DMS79 (cell line): ENCODE measurements around the gene PLK5.

ENCODE experiments used
- DNase-seq: peaks from one replicate; lab custom pipeline; 2025; lab: John Stamatoyannopoulos, UW

Gene PLK5

DNA sequence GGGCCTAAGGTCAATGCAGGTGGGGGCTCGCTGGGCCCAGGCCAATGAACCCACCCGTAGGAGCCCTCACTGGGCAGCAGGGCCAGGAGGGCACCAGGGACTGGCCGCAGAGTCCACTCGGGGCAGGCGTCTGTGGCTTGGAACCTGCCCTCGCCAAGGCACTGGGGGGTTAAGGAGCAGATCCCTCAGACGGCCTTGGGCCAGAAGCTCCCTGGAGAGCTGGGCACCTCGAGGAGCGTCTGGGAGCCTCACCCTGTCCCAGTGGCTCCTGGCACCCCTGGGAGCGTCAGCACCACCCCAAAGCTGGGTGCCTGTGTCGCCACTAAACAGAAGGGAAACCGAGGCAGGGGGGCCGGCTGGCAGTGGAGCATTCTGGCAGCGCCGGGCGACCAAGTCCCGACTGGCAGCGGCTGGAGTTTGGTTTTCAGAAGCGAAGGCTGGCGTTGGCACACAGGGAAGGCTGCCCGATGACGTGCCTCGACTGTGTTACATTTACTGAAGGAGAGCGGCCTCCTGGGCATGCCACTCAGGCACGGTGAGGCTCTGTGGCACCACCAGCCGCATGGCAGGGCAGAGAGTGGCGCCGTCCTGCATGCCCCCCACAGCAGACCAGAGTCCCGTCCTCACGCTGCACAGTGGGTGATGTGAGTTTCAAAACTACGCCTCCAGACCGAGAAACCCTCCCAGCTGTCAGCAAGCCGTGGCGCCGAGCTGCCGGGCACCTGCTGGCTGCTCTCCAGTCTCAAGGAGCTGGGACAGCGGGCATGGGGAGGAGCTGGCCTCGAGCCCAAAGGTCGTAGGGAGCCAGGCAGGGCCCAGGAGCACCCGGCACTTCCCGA is 53.4 kb downstream of the PLK5 start:
- DNase-seq, result peak; percentile 95

DNA sequence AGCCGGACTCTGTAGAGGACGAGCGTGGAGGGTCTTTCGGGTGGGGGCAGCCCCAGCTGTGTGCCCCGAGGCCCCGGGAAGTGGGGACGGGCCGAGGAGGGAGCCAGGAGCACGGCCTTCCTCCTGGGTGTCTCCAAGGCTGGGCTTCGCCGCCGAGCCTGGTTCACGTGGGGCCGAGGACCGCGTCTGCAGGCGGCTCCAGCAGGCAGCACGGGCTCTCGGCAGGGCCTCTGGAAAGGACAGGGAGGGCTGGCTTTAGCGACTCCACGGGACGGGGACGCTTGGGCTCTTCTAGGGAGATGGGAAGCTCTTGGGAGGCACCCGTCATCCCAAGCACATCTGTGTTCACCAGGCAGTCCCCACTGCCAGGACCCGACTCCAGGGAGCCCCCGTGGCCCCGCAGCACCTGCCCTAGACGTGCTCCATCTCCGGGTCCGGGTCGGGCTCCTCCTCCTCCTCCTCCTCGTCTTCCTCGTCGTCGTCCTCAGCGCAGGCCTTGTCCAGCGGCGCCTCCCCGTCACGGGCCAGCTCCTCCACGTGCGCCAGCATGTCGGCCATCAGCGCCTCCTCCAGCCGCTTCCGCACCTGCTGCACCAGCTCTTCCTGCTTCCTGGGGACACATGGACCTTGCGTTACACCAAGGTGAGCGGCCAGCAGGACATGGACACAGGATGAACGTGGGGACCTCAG is 54.2 kb downstream of the PLK5 start:
- peak; percentile 77 for DNase-seq

DNA sequence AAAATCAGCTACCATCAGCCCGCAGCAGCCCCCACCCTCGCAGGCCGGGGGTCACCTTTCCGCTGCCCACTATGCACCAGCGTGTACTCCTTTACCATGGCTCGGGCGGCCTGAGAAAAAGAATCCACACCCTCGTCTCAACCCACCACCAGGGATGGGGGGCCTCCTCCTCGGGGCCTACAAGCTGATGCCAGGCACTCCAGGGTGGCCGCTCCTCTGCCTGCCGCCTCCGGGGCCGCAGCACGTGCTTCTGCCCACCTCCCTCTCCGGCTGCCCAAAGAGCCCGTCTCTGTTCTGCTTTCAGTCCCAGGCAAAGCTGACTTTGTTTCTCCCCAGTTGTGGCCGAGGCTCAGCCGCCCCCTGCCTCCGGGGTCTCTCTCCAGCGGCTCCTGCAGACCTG is 55.3 kb downstream of the PLK5 start:
- no peak for DNase-seq

DNA sequence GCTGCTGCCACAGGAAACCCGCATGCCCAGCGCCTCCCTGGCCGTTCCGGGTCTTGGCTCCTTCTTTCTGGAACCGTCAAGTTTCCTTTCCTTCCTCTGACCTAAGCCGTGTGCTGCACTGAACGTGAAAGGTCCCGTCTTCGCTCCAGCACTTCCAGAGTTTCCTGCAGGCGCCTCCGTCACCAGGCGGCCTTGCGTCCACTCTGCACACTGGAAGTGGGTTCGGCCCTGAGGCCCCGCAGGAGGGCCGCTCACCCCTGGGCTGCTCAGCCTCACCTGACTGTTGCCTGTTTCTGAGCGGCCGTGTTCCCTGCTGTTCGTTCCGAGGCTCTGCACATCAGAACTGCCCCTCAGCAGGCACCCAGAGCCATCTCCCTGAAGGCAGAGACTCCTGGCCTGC is 56.5 kb downstream of the PLK5 start:
- no peak for DNase-seq

DNA sequence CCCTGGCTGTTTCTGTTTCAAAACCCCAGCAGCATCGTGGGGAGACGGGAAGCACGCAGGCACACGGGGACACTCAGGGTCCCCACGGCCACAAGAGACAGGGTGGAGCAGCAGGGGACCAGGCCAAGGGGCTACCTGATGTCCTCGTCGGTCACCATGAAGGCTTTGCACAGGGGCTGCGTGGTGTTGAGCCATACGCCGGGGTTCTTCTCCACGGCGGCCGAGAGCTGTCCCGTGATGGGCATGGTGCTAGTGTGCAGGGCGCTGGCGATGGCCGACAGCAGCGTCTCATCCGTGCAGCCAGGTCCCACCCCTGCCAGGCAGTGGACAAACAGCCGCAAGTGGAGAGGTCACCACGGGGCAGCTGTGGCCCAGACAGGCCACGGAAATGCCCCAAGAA is 57.1 kb downstream of the PLK5 start:
- no peak for DNase-seq

DNA sequence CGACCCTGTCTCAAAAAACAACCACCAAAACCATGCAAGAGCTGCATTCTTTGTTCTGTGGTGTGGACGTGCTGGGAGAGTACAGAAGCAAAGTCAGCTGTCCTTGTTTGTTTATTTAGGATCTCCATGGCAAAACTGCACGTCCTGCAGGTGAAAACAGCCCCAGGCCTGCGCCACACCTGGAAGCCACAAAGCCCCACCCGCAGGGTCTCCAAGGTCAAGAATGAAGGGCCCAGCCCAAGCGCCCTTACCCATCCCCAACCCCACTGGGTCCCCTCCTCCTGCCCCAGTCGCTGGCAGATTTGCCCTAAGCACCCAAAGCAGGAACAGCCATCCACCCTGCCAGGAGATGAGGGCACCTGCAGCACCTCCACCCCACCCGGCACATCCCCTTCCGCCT is 58.3 kb downstream of the PLK5 start:
- no peak for DNase-seq

DNA sequence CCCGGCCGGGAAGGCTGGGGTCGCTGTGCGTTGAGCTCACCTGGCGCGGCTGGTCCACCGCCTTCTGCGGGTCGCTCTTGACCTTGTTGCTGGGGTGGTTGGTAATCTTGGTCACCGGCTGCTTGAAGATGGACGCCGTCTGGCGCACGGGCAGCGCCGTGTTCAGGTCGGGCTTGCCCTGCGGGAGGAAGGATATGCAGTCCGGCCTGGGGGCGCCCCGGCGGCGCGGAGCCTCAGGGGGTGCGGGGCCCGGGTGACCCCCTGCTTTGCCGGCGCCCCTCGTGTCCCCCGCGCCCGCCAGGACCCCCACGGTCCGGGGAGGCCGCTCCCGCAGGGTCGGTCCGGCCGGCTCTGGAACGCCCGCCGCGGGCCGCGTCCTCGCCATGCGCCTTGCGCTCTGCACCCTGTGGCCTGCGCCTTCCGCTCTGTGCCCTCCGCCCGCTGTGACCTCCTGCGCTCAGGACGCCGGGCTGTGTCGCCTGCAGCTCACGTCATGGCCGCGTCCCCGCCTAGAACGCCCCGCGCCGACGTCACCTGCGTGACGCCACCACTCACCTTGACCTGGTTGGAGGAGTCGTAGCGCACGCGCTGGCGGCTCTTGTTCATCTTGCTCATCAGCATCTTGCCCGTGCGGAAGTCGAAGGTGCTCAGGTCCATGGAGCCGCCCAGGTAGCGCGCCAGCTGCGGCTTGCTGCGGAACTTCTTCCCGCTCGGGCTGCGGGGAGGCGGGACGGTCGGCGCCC is 60.8 kb downstream of the PLK5 start:
- DNase-seq, result no peak

DNA sequence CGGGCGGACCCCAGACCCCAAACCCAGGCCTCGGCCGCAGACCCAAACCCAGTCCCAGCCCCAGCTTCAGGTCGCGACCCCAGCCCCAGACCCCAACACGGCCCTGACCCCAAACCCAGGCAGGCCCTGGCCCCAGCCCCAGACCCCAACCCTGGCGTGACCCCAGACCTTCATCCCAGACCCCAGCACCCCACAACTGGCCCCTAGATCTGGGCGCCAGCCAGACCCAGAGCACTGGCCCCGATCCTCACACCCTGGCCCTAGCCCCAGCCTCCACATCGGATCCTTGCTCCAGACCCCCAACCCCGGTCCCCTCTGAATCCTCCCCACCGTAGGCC is 61.3 kb downstream of the PLK5 start:
- no peak for DNase-seq
